A673 (cell line): Measurements from ENCODE around the gene NARF.

Source experiments
- EZH2 ChIP-seq: fragments of 200-600 bp; sonication (generic); IDR thresholded peaks from 2 replicates; pipeline ENCODE4 v1.6.1; 2017; ENCODE audit warnings: borderline replicate concordance, low read depth, mild to moderate bottlenecking, mixed read lengths, antibody characterized with exemption, low read length; ENCODE audit not compliant: poor library complexity, severe bottlenecking
- TF ChIP-seq, protein P1 (sequence below): fragments of 300-800, 200-600 bp; sonication (generic); conservative IDR thresholded peaks from 2 replicates; pipeline ENCODE4 v1.5.1; 2017; ENCODE audit warnings: low read depth, mild to moderate bottlenecking, antibody characterized with exemption, low read length, moderate library complexity, mixed read lengths

DNA sequence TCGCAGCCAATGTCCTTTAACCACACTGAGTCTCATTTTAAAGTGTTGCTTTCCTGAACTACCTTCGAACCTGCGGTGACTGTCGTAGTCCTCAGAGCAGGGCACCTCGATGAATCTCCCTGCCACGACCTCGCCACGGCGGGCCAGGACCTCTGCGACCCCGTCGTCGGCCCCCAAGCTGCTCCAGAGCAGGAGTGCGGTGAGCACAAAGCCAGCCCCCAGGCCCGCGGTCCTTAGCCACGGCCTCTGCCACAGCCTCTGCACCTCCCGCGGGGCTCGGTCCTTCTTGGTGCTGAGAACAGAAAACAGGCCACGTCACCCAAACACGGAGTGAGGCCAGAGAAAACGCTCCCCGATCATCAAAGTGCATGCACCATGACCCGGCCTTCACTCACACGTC lies 43.2 kb upstream of the NARF start:
- TF ChIP-seq EZH2 = no peak
- TF ChIP-seq, protein P1, sequence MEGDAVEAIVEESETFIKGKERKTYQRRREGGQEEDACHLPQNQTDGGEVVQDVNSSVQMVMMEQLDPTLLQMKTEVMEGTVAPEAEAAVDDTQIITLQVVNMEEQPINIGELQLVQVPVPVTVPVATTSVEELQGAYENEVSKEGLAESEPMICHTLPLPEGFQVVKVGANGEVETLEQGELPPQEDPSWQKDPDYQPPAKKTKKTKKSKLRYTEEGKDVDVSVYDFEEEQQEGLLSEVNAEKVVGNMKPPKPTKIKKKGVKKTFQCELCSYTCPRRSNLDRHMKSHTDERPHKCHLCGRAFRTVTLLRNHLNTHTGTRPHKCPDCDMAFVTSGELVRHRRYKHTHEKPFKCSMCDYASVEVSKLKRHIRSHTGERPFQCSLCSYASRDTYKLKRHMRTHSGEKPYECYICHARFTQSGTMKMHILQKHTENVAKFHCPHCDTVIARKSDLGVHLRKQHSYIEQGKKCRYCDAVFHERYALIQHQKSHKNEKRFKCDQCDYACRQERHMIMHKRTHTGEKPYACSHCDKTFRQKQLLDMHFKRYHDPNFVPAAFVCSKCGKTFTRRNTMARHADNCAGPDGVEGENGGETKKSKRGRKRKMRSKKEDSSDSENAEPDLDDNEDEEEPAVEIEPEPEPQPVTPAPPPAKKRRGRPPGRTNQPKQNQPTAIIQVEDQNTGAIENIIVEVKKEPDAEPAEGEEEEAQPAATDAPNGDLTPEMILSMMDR = no peak
